Upper lobe of left lung (tissue), 4 donors: ENCODE measurements around the gene PALLD.

Experiments used
- POLR2A ChIP-seq, 4 donors: fragments of 450-650 bp; IDR thresholded peaks; one replicate each; pipeline ENCODE4 v1.5.1; 2016 to 2017; ENCODE audit warnings: antibody characterized with exemption in 4 of 4, mild to moderate bottlenecking in 2 of 4
- POLR2AphosphoS5 ChIP-seq, 2 donors: sonication (generic); formaldehyde crosslinking; IDR thresholded peaks; one replicate each; pipeline ENCODE4 v1.5.1; 2017; ENCODE audit warnings: antibody characterized with exemption in 2 of 2
- TF ChIP-seq, protein P1 (sequence below), 6 experiments: fragments of 450-650 bp in 4 of 6; fragments of 200-600 bp in 2 of 6; sonication (generic) in 2 of 6; IDR thresholded peaks; one replicate each; pipeline ENCODE4 v1.5.1; 2016 to 2019; ENCODE audit warnings: antibody characterized with exemption in 6 of 6

DNA sequence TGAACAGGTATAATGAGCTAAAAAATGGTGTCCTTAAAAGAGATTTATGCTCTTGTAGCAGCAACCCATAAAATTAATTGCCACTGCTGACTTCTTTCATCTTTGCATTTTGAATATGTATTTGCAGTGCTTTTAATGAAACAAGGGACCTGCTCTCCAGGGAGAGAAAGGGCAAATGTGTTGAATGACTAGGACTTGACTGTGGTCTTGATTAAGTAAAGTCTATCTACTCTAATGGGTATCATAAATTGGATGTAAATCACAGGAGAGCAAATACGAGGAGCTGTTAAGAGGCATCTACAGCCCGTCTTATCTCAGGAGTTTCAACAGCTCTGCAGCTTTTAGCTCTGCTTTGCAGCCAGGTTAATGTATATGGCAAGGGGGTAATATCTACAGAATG, 216.4 kb downstream of the PALLD start:
- TF ChIP-seq, protein P1, sequence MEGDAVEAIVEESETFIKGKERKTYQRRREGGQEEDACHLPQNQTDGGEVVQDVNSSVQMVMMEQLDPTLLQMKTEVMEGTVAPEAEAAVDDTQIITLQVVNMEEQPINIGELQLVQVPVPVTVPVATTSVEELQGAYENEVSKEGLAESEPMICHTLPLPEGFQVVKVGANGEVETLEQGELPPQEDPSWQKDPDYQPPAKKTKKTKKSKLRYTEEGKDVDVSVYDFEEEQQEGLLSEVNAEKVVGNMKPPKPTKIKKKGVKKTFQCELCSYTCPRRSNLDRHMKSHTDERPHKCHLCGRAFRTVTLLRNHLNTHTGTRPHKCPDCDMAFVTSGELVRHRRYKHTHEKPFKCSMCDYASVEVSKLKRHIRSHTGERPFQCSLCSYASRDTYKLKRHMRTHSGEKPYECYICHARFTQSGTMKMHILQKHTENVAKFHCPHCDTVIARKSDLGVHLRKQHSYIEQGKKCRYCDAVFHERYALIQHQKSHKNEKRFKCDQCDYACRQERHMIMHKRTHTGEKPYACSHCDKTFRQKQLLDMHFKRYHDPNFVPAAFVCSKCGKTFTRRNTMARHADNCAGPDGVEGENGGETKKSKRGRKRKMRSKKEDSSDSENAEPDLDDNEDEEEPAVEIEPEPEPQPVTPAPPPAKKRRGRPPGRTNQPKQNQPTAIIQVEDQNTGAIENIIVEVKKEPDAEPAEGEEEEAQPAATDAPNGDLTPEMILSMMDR (IDR thresholded peaks at IDR 0.05): no peak
- no peak for TF ChIP-seq POLR2A (IDR thresholded peaks at IDR 0.05)
- TF ChIP-seq POLR2AphosphoS5 (IDR thresholded peaks at IDR 0.05): no peak
